Cardiac muscle cell (in vitro differentiated cells and primary cell): Measurements from ENCODE around the gene OR2T6. TPM values are rescaled to one million over a fixed set of nuclear protein-coding genes. Genes with fewer than 3 reads are reported as not detected.

ENCODE experiments used
- DNase-seq, 2 donors: peaks; one replicate each; pipeline versions ENCODE4 v3.0.0 to v3.0.0-alpha.2; 2010 to 2017; ENCODE audit warnings: low read depth in 1 of 2, low spot score in 1 of 2
- H3K27ac ChIP-seq: fragments of 200-600 bp; sonication (generic); 2 replicates; pipeline ENCODE4 v1.5.1; 2016
- H3K27me3 ChIP-seq: fragments of 200-600 bp; sonication (generic); 2 replicates; pipeline ENCODE4 v1.6.0; 2016; ENCODE audit warnings: control low read depth
- H3K36me3 ChIP-seq: fragments of 200-600 bp; sonication (generic); 2 replicates; pipeline ENCODE4 v1.5.1; 2016; ENCODE audit warnings: control low read depth
- H3K4me1 ChIP-seq: fragments of 200-600 bp; sonication (generic); 2 replicates; pipeline ENCODE4 v1.8.1; 2017; ENCODE audit warnings: low read depth, mild to moderate bottlenecking, mixed run types
- H3K4me3 ChIP-seq: fragments of 200-600 bp; sonication (generic); 2 replicates; pipeline ENCODE4 v1.5.1; 2016; ENCODE audit warnings: mild to moderate bottlenecking
- H3K9me3 ChIP-seq: fragments of 200-600 bp; sonication (generic); 2 replicates; pipeline ENCODE4 v1.5.1; 2017; ENCODE audit warnings: low read depth, mild to moderate bottlenecking, control low read depth
- CTCF ChIP-seq: IDR thresholded peaks from 2 replicates; pipeline ENCODE4 v1.5.1; 2012; ENCODE audit warnings: low read depth, mild to moderate bottlenecking, low read length
- polyA plus RNA-seq: library from polyadenylated mRNA; unstranded; fragments of >200 nt; fragmentation: Nextera tagmentation; extraction: Ambion mirVana; gene quantifications from 2 replicates; pipeline ENCODE4 v1.2.1, GENCODE V29; 2016
- total RNA-seq: library from RNA; depleted of rRNA; stranded (reverse); fragments of >200 nt; gene quantifications from 2 replicates; pipeline ENCODE4 v1.2.3, GENCODE V29; 2016

OR2T6 gene
- total RNA-seq (not detected in 2 replicates), polyA plus RNA-seq (not detected in 2 replicates)

GRCh38 chr1:248375446-248375845 is at the start of gene OR2T6:
OR2T6 (plus strand) TSS chr1:248375746; CDS start chr1:248387609, 11,863 bp downstream.
- DNase-seq, result no peak
- Histone ChIP-seq H3K4me1 (no peaks in the 10 kb centered on the region), H3K9me3 (no peaks in the 10 kb centered on the region), H3K27me3 (no peaks in the 10 kb centered on the region), H3K4me3 (no peak within 1 kb of the TSS), H3K36me3 (no peaks in the 10 kb centered on the region), H3K27ac (no peak within 1 kb of the TSS)
- TF ChIP-seq CTCF, result no peak

GRCh38 chr1:248343451-248343850 is 32.1 kb upstream of the OR2T6 start:
- no peak overlapping the region for H3K4me3 ChIP-seq
- peaks cover 2% of the 10 kb centered on the region for H3K9me3 ChIP-seq
- H3K36me3 ChIP-seq, result no peaks in the 10 kb centered on the region

GRCh38 chr1:248348475-248348874 is 27.1 kb upstream of the OR2T6 start, which contains the start of gene OR14C36:
OR14C36 (plus strand) TSS chr1:248348775; CDS start chr1:248348775, 0 bp downstream.
- peaks cover 6% of the 10 kb centered on the region for H3K9me3 ChIP-seq
- no peak for DNase-seq
- H3K4me3 ChIP-seq, result no peak within 1 kb of the TSS
- H3K27ac ChIP-seq, result no peak within 1 kb of the TSS
- no peaks in the 10 kb centered on the region for H3K36me3 ChIP-seq
- H3K4me1 ChIP-seq, result no peaks in the 10 kb centered on the region
- no peaks in the 10 kb centered on the region for H3K27me3 ChIP-seq
- no peak for TF ChIP-seq CTCF

More at GRCh38 chr1:248343451-248343850, 32.1 kb upstream of the OR2T6 start:
- Histone ChIP-seq H3K27me3 (no peaks in the 10 kb centered on the region), H3K27ac (no peak overlapping the region), H3K4me1 (no peaks in the 10 kb centered on the region)
- TF ChIP-seq CTCF, result no peak
- DNase-seq, result no peak

- no peak for DNase-seq
- no peaks in the 10 kb centered on the region for H3K36me3 ChIP-seq
- H3K27me3 ChIP-seq, result no peaks in the 10 kb centered on the region
- no peaks in the 10 kb centered on the region for H3K4me1 ChIP-seq
- no peak overlapping the region for H3K4me3 ChIP-seq
- no peaks in the 10 kb centered on the region for H3K9me3 ChIP-seq
- no peak for TF ChIP-seq CTCF
- H3K27ac ChIP-seq, result no peak overlapping the region
Measured at GRCh38 chr1:248359415-248359814, 16.1 kb upstream of the OR2T6 start.

- no peak for TF ChIP-seq CTCF
- H3K9me3 ChIP-seq, result no peaks in the 10 kb centered on the region
Measured at GRCh38 chr1:248361121-248361715, 14.3 kb upstream of the OR2T6 start, which contains the start of gene OR2T4. OR2T4 (plus strand) TSS chr1:248361665; CDS start chr1:248361665, 0 bp downstream.

More at GRCh38 chr1:248361121-248361715, 14.3 kb upstream of the OR2T6 start, which contains the start of gene OR2T4:
- Histone ChIP-seq H3K27ac (no peak within 1 kb of the TSS), H3K36me3 (no peaks in the 10 kb centered on the region), H3K27me3 (no peaks in the 10 kb centered on the region), H3K4me1 (no peaks in the 10 kb centered on the region), H3K4me3 (no peak within 1 kb of the TSS)
- DNase-seq, result no peak
